Measurements from ENCODE around the gene CLVS2. TPM values are rescaled to one million over a fixed set of nuclear protein-coding genes. Genes with fewer than 3 reads are reported as not detected.

CLVS2 gene
- total RNA-seq, 1 donor from 2014 or later, result not detected

GRCh38 chr6:123118811-123119210, 122.8 kb downstream of the CLVS2 start:
- no peak for DNase-seq (ENCODE audit: low spot score)

Other genes with a start within 250 kb of the CLVS2 start
- gene FABP7, start 216.5 kb upstream of the CLVS2 start, total RNA-seq, result not detected
- 7.4 TPM for gene SMPDL3A, start 207.0 kb upstream of the CLVS2 start, total RNA-seq